SK-N-SH (cell line): ENCODE data around the gene WSB2. TPM values are rescaled to one million over a fixed set of nuclear protein-coding genes. Genes with fewer than 3 reads are reported as not detected.
A peak's percentile ranks its signal among the peaks of the same experiment; 100 is the strongest.

Source experiments
- CTCF ChIA-PET: fragments of 300-600, 350-600 bp; formaldehyde crosslinking; extraction: SDS; loops from one replicate; lab custom pipeline; 2021; lab: Yijun Ruan, JAX
- POLR2A ChIA-PET: fragments of 350-600 bp; sonication (Branson Sonifier 250); formaldehyde crosslinking; extraction: SDS; loops from one replicate; lab custom pipeline; 2020; ENCODE audit warnings: antibody characterized with exemption, inconsistent platforms; lab: Yijun Ruan, JAX
- DNase-seq: peaks from one replicate; pipeline ENCODE4 v3.0.0; 2012
- H2AFZ ChIP-seq: fragments of 200-600 bp; sonication (generic); 2 replicates; pipeline ENCODE4 v1.8.1; 2016; ENCODE audit warnings: antibody characterized with exemption, mild to moderate bottlenecking, low read depth
- H3F3A ChIP-seq: fragments of 200-600 bp; sonication (generic); replicated peaks from 2 replicates; pipeline ENCODE3; 2016; ENCODE audit warnings: antibody characterized with exemption, mild to moderate bottlenecking; ENCODE audit not compliant: insufficient read depth
- H3K27ac ChIP-seq, 2 experiments: fragments of 200-500 bp in 1 of 2; fragments of 200-600 bp in 1 of 2; sonication (Bioruptor generic) in 1 of 2; sonication (generic), shearing (Covaris generic) in 1 of 2; 2 replicates each; pipeline versions ENCODE4 v1.5.1 to v1.6.1; 2014 to 2016; ENCODE audit warnings: low read depth in 2 of 2, inconsistent platforms in 1 of 2, low read length in 1 of 2, mild to moderate bottlenecking in 1 of 2, mixed read lengths in 1 of 2
- H3K27me3 ChIP-seq: fragments of 200-600 bp; sonication (generic), shearing (Covaris generic); 2 replicates; pipeline ENCODE4 v1.6.1; 2016; ENCODE audit warnings: mixed run types; ENCODE audit not compliant: insufficient read depth
- H3K36me3 ChIP-seq, 2 experiments: fragments of 200-500 bp in 1 of 2; fragments of 200-600 bp in 1 of 2; sonication (Bioruptor generic) in 1 of 2; sonication (generic) in 1 of 2; replicated peaks in 1 of 2; 2 replicates each; pipeline versions ENCODE3 to v1.5.1; 2014 to 2016; ENCODE audit warnings: low read length in 1 of 2, mild to moderate bottlenecking in 1 of 2; ENCODE audit not compliant: insufficient read depth in 2 of 2, control insufficient read depth in 1 of 2
- H3K4me1 ChIP-seq, 2 experiments: fragments of 200-500 bp in 1 of 2; fragments of 200-600 bp in 1 of 2; sonication (Bioruptor generic) in 1 of 2; sonication (generic), shearing (Covaris generic) in 1 of 2; 2 replicates each; pipeline versions ENCODE4 v1.5.1 to v1.6.1; 2014 to 2016; ENCODE audit warnings: low read depth in 1 of 2, low read length in 1 of 2, mixed run types in 1 of 2; ENCODE audit not compliant: insufficient read depth in 2 of 2, control insufficient read depth in 1 of 2
- H3K4me2 ChIP-seq: fragments of 200-600 bp; sonication (generic), shearing (Covaris generic); 2 replicates; pipeline ENCODE4 v1.6.1; 2017; ENCODE audit warnings: mixed run types
- H3K4me3 ChIP-seq, 2 experiments: fragments of 200-500 bp in 1 of 2; fragments of 200-600 bp in 1 of 2; sonication (Bioruptor generic) in 1 of 2; sonication (generic), shearing (Covaris generic) in 1 of 2; 2 replicates each; pipeline versions ENCODE4 v1.5.1 to v1.8.1; 2014 to 2016; ENCODE audit warnings: low read depth in 2 of 2, inconsistent platforms in 1 of 2, low read length in 1 of 2, mild to moderate bottlenecking in 1 of 2, mixed read lengths in 1 of 2, moderate library complexity in 1 of 2
- H3K79me2 ChIP-seq: fragments of 200-600 bp; sonication (generic); 2 replicates; pipeline ENCODE4 v1.8.1; 2017; ENCODE audit warnings: mild to moderate bottlenecking; ENCODE audit not compliant: insufficient read depth
- H3K9ac ChIP-seq: fragments of 200-600 bp; sonication (generic); 2 replicates; pipeline ENCODE4 v1.6.1; 2017; ENCODE audit warnings: mixed run types
- H3K9me2 ChIP-seq: fragments of 200-600 bp; sonication (generic); 2 replicates; pipeline ENCODE4 v1.6.1; 2017; ENCODE audit warnings: mixed run types
- H3K9me3 ChIP-seq: fragments of 200-600 bp; sonication (generic); 2 replicates; pipeline ENCODE4 v1.6.1; 2017; ENCODE audit warnings: mixed run types, mild to moderate bottlenecking, moderate library complexity
- H4K20me1 ChIP-seq: fragments of 200-600 bp; sonication (generic); 2 replicates; pipeline ENCODE4 v1.6.1; 2017; ENCODE audit warnings: mild to moderate bottlenecking, mixed run types; ENCODE audit not compliant: insufficient read depth
- CHD2 ChIP-seq: fragments of 150-350 bp; IDR thresholded peaks from 2 replicates; pipeline ENCODE4 v1.6.1; 2018; ENCODE audit warnings: low read length; ENCODE audit not compliant: partially characterized antibody
- ELF1 ChIP-seq: IDR thresholded peaks from 2 replicates; pipeline ENCODE4 v1.4.0; 2012
- EP300 ChIP-seq, 2 experiments: IDR thresholded peaks; 2 replicates each; pipeline versions ENCODE4 v1.4.0 to v1.6.1; 2012; ENCODE audit warnings: borderline replicate concordance in 1 of 2, low read depth in 1 of 2, low read length in 1 of 2
- EZH2phosphoT487 ChIP-seq: fragments of 200-600 bp; sonication (generic); IDR thresholded peaks from 2 replicates; pipeline ENCODE4 v1.6.1; 2017; ENCODE audit warnings: low read depth, mixed run types, mild to moderate bottlenecking, antibody characterized with exemption, moderate library complexity, borderline replicate concordance
- FOSL2 ChIP-seq: IDR thresholded peaks from 2 replicates; pipeline ENCODE4 v1.4.0; 2012; ENCODE audit warnings: low read depth, mild to moderate bottlenecking, moderate library complexity, borderline replicate concordance
- FOXM1 ChIP-seq: IDR thresholded peaks from 2 replicates; pipeline ENCODE4 v1.4.0; 2012; ENCODE audit warnings: low read depth, mild to moderate bottlenecking
- GABPA ChIP-seq: IDR thresholded peaks from 2 replicates; pipeline ENCODE4 v1.4.0; 2012; ENCODE audit warnings: low read depth, mild to moderate bottlenecking
- IRF3 ChIP-seq: fragments of 150-350 bp; IDR thresholded peaks from 2 replicates; pipeline ENCODE4 v1.6.1; 2016; ENCODE audit warnings: mild to moderate bottlenecking, low read depth, low read length
- MAX ChIP-seq: IDR thresholded peaks from 2 replicates; pipeline ENCODE4 v1.4.0; 2012; ENCODE audit warnings: low read depth
- MEF2A ChIP-seq: IDR thresholded peaks from 2 replicates; pipeline ENCODE4 v1.4.0; 2012; ENCODE audit warnings: low read depth, borderline replicate concordance
- NFIC ChIP-seq: IDR thresholded peaks from 2 replicates; pipeline ENCODE4 v1.4.0; 2012; ENCODE audit warnings: borderline replicate concordance
- NRF1 ChIP-seq: IDR thresholded peaks from 2 replicates; pipeline ENCODE4 v1.6.1; 2012; ENCODE audit warnings: low read depth, mild to moderate bottlenecking, low read length
- RCOR1 ChIP-seq: fragments of 150-350 bp; IDR thresholded peaks from 2 replicates; pipeline ENCODE4 v1.6.1; 2017; ENCODE audit warnings: antibody characterized with exemption, low read length
- SIN3A ChIP-seq: IDR thresholded peaks from 2 replicates; pipeline ENCODE4 v1.6.1; 2012; ENCODE audit warnings: low read depth, mild to moderate bottlenecking, low read length, moderate library complexity, borderline replicate concordance
- TAF1 ChIP-seq: IDR thresholded peaks from 2 replicates; pipeline ENCODE4 v1.6.1; 2012; ENCODE audit warnings: low read depth, mild to moderate bottlenecking, low read length, moderate library complexity, borderline replicate concordance
- TCF12 ChIP-seq: IDR thresholded peaks from 2 replicates; pipeline ENCODE4 v1.4.0; 2012
- TEAD4 ChIP-seq: IDR thresholded peaks from 2 replicates; pipeline ENCODE4 v1.4.0; 2012; ENCODE audit warnings: mild to moderate bottlenecking, borderline replicate concordance; ENCODE audit not compliant: insufficient read depth
- YY1 ChIP-seq: IDR thresholded peaks from 2 replicates; pipeline ENCODE4 v1.4.0; 2012; ENCODE audit warnings: low read depth, mild to moderate bottlenecking
- ZBTB33 ChIP-seq: IDR thresholded peaks from 2 replicates; pipeline ENCODE4 v1.4.0; 2012; ENCODE audit warnings: low read depth, borderline replicate concordance
- WGBS: methylation state at CpG from one replicate; pipeline ENCODE4 v1.1.6; 2017; ENCODE audit warnings: low lambda C conversion rate; 5-methylcytosine and 5-hydroxymethylcytosine counted together
- polyA plus RNA-seq, 3 experiments: library from polyadenylated mRNA; depleted of rRNA; stranded (reverse); fragments of >200 nt; gene quantifications; 2 replicates each; pipeline ENCODE4 v1.2.3, GENCODE V29; 2012
- TF ChIP-seq, protein P1 (sequence below): IDR thresholded peaks from 2 replicates; pipeline ENCODE4 v1.4.0; 2012; ENCODE audit warnings: low read depth, borderline replicate concordance
- TF ChIP-seq, protein P2 (sequence below): IDR thresholded peaks from 2 replicates; pipeline ENCODE4; 2012

WSB2 gene
- polyA plus RNA-seq, 1 of the 3 experiments (the other 2 are of a cell fraction) = 54.4 TPM

DNA sequence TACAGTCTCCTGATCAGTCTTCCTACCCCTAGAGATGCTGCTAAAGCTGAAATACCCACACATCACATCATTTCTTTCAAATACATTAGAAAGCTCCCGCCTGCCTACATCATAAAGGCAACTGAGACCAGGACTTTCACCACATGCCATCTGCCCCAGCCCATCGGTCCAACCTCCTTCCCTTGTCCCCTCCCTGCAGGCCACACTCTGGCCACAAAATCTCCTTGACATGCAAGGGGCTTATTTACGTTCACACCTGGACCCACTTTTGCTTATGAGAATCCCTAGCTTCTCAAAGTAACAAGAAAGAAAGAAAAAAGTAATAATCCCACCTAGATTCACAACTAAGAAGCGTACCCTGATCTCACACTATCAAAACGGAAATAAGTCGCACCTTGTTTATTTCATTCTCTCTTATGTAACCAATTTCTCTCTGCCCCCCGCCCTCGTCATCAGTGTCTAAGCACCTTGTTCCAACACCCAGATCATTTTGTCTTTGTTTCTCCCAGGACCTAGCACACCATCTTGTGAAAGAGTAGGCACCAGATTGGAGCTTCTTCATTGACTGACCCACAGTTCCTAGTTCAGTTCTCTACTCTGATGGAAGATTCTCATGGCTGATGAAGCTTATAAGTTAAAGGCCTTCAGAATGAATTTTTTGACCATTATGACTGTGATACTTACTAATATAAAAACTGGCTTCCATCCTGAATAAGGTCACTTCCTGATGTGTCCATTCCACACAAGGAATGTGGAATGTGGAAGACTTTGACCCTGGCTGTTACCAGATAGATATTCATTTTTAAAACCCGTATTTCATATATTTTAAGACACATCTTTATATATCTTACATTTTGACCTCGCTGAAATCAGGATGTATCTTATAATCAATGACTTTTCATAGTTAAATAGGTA, 7.7 kb downstream of the WSB2 start (continued):
- TF ChIP-seq MAX = no peak
- TF ChIP-seq EP300 (IDR thresholded peaks at IDR 0.05; ENCODE audit: borderline replicate concordance in 1 of 2, low read depth in 1 of 2, low read length in 1 of 2) = no peak
- no peak for TF ChIP-seq NRF1
- TF ChIP-seq IRF3 = no peak

DNA sequence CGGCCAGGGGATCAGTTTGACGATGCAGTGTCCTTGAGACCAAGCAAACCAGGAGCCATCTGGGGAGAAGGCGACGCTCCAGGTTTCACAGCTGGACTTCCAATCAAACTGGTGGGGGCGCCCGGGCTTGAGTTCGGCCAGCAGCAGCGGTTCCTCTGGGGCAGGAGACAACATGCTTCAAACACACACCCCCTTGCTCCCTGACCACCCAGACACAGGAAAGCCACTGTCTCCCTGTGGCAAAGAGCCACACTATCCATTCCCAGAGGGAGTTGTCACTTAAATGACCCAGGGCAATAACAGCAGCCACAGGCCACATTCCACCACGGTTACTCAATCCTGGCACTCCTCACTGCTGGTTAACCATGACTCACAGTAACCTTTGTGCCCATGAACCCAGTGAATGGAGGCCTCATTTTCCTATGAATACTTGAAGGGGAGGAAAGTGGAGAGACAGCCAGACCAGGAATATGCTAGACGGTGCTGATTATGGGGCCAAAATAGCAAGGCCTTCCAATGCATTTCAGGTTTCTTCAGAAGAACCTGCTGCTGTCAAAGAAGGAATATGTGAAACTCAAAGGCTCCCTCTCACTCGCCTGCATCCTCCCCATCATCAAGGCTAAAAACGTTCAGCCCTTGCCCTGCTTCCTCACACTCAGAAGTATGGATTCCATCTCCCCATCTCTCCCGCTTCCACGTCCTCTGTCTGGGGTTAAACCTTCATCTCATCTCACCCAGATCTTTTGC, 8.5 kb downstream of the WSB2 start:
- no peak for DNase-seq
- no peaks in the 10 kb centered on the region for H3K9me3 ChIP-seq
- peak overlapping the region; percentile 67 for H3K4me2 ChIP-seq
- peak overlapping the region; percentile 53 to 86; a peak in 3 of 4 replicates for H3K27ac ChIP-seq
- H3K9me2 ChIP-seq = no peaks in the 10 kb centered on the region
- peaks cover 13% of the 10 kb centered on the region; the same call in 1 of the 2 replicates for H4K20me1 ChIP-seq
- POLR2A ChIA-PET = no interaction called here
- CTCF ChIA-PET = interaction anchor here (2.1 kb wide), 1 partner anchor 17 kb away, joined by 6 read pairs; no protein-coding TSS in a partner anchor
- peaks cover 9 to 54% of the 10 kb centered on the region in 2 experiments for H3K36me3 ChIP-seq
- H2AFZ ChIP-seq = no peak overlapping the region
- no peak overlapping the region for H3K4me3 ChIP-seq
- WGBS = 46% methylated on average over 14 of the region's 14 CpGs
- H3F3A ChIP-seq = peaks cover 52% of the 10 kb centered on the region
- H3K27me3 ChIP-seq = no peaks in the 10 kb centered on the region
- peaks cover 90% of the 10 kb centered on the region for H3K79me2 ChIP-seq
- peaks cover 0 to 24% of the 10 kb centered on the region in 2 experiments; a peak in 3 of 4 replicates for H3K4me1 ChIP-seq
- peak overlapping the region; percentile 44; the same call in 1 of the 2 replicates for H3K9ac ChIP-seq
- TF ChIP-seq MAX (no peak), RCOR1 (no peak), MEF2A (no peak; the same call in 1 of the 2 replicates), FOSL2 (peak; percentile 95), TAF1 (0 out of 2 replicates have a peak, but pooled peaks have one; percentile 24), NFIC (peak; percentile 96), YY1 (no peak), NRF1 (no peak), ELF1 (0 out of 2 replicates have a peak, but pooled peaks have one; percentile 22), EZH2phosphoT487 (no peak), GABPA (no peak), FOXM1 (peak; percentile 47; the same call in 1 of the 2 replicates), IRF3 (no peak), TEAD4 (peak; percentile 91), ZBTB33 (peak; percentile 72; the same call in 1 of the 2 replicates), SIN3A (0 out of 2 replicates have a peak, but pooled peaks have one; percentile 41), TCF12 (peak; percentile 86), CHD2 (no peak)
- TF ChIP-seq, protein P1, sequence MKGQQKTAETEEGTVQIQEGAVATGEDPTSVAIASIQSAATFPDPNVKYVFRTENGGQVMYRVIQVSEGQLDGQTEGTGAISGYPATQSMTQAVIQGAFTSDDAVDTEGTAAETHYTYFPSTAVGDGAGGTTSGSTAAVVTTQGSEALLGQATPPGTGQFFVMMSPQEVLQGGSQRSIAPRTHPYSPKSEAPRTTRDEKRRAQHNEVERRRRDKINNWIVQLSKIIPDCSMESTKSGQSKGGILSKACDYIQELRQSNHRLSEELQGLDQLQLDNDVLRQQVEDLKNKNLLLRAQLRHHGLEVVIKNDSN = no peak
- TF ChIP-seq, protein P2, sequence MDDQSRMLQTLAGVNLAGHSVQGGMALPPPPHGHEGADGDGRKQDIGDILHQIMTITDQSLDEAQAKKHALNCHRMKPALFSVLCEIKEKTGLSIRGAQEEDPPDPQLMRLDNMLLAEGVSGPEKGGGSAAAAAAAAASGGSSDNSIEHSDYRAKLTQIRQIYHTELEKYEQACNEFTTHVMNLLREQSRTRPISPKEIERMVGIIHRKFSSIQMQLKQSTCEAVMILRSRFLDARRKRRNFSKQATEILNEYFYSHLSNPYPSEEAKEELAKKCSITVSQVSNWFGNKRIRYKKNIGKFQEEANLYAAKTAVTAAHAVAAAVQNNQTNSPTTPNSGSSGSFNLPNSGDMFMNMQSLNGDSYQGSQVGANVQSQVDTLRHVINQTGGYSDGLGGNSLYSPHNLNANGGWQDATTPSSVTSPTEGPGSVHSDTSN = peak; percentile 65
